Esophagus mucosa (tissue), 1 donor: ENCODE results near the gene C16orf86. TPM values are rescaled to one million over a fixed set of nuclear protein-coding genes. Genes with fewer than 3 reads are reported as not detected.
A peak's percentile ranks its signal among the peaks of the same experiment; 100 is the strongest.

Experiments used
- ATAC-seq: fragments of 200-7000 bp; cut with Tn5 transposase; one replicate; pipeline ENCODE4 v1.9.1; 2020
- total RNA-seq: library from RNA; stranded (reverse); gene quantifications from one replicate; pipeline ENCODE4 v1.2.4, GENCODE V29; 2023
- donor health status: DM: yes; HTN: yes; CAD: no.

The C16orf86 gene
- total RNA-seq, 1 donor from 2014 or later, result 0.84 TPM

GRCh38 chr16:67653789-67654402 lies 12.7 kb upstream of the C16orf86 start:
- no peak for ATAC-seq

GRCh38 chr16:67654403-67654911 lies 12.2 kb upstream of the C16orf86 start:
- no peak for ATAC-seq

- no peak for ATAC-seq
These were observed 11.3 kb upstream of the C16orf86 start for GRCh38 chr16:67655363-67655762.

GRCh38 chr16:67656344-67657016 lies 10.1 kb upstream of the C16orf86 start:
- no peak for ATAC-seq

GRCh38 chr16:67657017-67657608 lies 9.5 kb upstream of the C16orf86 start:
- ATAC-seq, result no peak

- ATAC-seq, result no peak
These were observed 8.7 kb upstream of the C16orf86 start for GRCh38 chr16:67657751-67658518.

GRCh38 chr16:67658849-67659674 lies 7.6 kb upstream of the C16orf86 start:
- no peak for ATAC-seq

GRCh38 chr16:67659675-67660563 lies 6.7 kb upstream of the C16orf86 start, which contains the start of gene ACD:
TSS of gene ACD (minus strand) at chr16:67660260. CDS start at chr16:67660220, 40 bp downstream.
- ATAC-seq, result peak; percentile 86

GRCh38 chr16:67660564-67661028 lies 6.0 kb upstream of the C16orf86 start, which contains the start of gene PARD6A:
TSS of gene PARD6A (plus strand) at chr16:67660960. CDS start at chr16:67661039, 79 bp downstream.
- peak; percentile 82 for ATAC-seq

- no peak for ATAC-seq
These were observed 5.4 kb upstream of the C16orf86 start for GRCh38 chr16:67661101-67661761.

GRCh38 chr16:67661886-67662652 lies 4.5 kb upstream of the C16orf86 start:
- ATAC-seq, result no peak

- no peak for ATAC-seq
These were observed 4.0 kb upstream of the C16orf86 start for GRCh38 chr16:67662653-67663010.

- no peak for ATAC-seq
These were observed 3.3 kb upstream of the C16orf86 start for GRCh38 chr16:67663151-67663876.

- ATAC-seq, result no peak
These were observed 2.8 kb upstream of the C16orf86 start for GRCh38 chr16:67663877-67664222.

GRCh38 chr16:67664258-67664657 lies 2.4 kb upstream of the C16orf86 start:
- no peak for ATAC-seq

- no peak for ATAC-seq
These were observed 1.7 kb upstream of the C16orf86 start for GRCh38 chr16:67664871-67665270.

- no peak for ATAC-seq
These were observed 1.0 kb upstream of the C16orf86 start for GRCh38 chr16:67665598-67665997.

GRCh38 chr16:67666032-67666551 lies 522 bp upstream of the C16orf86 start:
- peak; percentile 4 for ATAC-seq

GRCh38 chr16:67667453-67667816 lies 821 bp downstream of the C16orf86 start:
- ATAC-seq, result no peak
